Right kidney (tissue), 1 donor: Measurements from ENCODE around the gene LMX1B.
A peak's percentile ranks its signal among the peaks of the same experiment; 100 is the strongest.
"Not testable (repeated sequence)": the region's sequence is repeated elsewhere in the genome, so short reads cannot be mapped to it uniquely, and the experiment has no call there.

ENCODE experiments used
- DNase-seq: peaks from one replicate; pipeline ENCODE4 v3.0.0-alpha.2; 2016

Gene LMX1B

DNA sequence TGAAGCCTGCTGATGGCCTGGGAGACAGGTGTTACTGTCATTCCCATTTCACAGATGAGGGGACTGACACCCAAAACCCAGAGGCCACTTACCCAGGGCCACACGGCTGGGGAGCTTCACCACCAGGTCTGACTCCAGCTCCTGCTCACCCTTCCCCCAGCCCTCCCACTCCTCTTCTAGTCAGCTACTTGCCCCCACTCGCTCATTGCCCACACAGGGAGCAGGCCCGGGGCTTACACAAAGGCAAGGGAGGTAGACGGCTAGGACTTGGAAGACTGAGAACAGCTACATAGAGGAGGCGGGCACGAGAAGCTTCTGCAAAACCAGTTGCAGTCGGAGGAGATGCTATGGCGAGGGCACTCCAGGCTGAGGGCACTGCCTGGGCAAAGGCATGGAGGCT lies 21.3 kb downstream of the LMX1B start:
- no peak for DNase-seq

DNA sequence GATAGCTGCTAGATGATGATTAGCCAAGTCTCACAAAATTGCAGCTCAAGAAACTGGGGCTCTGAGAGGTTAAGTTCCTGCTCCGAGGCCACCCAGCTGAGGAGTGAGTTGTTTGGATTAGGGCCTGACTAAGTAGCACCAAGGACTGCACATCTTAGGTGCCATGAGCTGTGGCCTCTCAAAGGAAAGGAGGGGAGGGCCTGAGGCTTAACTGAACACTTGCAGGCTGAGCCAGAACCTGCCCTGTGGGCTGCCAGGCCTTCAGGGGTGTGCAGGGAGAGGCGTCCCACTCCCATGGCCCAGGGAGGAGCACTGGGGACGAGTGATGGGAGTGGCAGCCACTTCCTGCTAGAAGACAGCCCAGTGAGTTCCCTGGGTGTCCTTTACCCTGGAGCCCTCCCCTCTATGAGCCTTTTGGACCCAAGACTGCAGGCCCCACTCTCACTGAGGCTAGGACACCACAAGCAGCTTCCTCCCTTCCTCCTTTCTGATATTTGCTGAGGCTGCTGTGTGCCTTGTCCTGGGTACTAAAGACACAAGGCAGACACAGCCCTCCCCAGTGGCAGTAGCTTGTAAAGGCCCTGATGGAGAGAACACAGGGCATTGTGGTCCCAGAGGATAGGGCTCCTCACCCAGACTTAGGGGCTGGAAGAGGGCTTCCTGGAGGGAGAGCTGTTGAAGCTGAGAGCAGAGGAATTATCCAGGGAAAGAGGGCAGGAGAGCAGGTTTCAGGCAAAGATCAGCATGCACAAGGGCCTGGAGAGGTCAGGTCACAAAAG lies 22.1 kb downstream of the LMX1B start:
- DNase-seq: no peak

DNA sequence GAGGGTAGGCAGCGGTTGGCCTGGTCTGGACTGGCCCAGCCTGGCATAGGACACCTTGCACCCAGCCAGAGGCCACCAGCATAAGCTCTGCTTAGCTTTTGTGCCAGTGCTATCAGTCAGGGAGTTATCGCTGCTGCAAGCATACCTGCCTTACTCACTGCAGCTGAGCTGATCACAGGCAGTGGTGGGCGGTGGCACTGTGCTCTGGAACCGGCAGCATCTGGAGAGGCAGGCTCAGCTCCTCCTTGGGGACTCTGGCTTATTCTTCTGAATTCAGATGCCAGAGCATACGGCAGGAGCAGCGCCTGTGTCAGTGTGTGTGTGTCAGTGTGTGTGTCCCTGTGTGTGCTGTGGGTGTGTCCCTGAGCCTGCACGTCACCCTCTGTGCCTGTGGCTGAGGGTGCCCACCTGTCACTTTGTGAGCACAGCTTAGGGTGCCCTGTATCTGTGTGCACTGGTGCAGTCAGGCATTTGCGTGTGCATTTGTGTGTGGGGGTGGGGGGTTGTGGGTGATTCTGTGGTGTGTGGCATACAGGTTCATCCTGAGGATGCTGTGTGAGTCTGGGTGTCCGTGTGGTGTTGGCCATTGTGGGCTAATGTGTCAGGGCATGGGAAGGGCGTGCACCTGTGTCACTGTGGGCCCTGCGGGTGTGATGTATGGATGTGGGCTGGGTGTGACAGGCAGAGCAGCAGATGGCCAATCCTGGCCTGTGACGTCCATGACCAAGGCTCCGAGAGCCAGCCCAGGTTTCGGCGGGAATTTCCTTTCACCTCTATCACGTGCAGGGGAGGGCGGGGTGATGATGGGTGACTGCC lies 23.5 kb downstream of the LMX1B start:
- DNase-seq: no peak

DNA sequence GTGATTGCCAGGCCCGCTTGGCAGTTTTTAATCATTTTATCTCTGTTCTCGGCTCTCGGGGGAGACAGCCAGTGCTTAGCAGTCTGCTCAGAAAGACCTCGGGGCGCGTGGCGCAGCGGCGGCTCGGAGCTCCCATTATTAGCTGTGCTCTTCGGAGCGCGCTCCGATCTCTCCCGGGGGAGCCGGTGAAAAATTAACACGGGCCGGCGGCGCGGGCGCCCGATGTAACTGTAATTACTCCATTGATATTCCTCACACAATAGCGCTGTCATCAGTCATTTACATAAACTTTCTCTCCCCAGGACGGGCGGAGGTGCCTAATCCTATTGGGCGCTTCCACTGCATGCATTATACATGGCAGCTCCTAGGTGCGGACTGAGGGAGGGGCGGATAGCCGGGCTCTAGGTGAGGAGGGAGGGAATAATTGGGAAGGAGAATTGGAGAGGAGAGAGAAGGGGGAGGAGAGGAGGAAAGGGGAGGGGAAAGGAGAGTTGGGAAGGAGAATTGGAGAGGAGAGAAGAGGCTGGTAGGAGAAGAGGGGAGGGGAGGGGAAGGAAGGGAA lies 24.9 kb downstream of the LMX1B start:
- DNase-seq: no peak

DNA sequence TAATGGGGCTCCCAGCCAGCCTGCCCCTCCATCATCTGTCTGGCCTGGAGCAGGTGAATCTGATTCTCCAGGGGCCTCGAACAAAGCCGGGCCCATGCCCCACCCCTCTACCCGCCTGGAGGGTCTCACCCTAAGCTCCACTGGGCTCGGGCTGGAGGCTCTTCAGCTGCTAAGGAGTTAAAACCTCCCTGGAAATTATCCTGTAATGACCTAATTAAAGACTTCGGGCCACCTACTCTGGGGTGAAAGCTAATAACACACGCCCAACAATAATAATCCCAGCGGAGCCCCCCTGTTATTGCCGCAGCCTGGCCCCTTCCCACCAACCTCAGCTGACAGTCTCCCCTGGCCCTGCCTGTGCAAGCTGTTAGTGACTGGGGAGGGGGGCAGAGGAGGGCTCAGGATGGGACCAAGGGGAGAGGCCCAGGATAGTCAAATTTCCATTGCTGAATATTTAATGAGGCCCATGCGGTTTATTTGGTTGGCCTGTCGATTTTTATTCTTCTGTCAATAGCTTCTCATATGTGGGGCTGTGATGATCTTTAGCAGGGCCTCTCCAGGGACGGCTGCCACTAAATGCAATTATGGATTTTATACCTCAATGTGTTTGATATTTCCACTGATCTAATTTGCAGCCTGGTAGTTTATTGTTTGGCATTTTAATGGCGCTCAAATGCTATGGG lies 25.7 kb downstream of the LMX1B start:
- no peak for DNase-seq

DNA sequence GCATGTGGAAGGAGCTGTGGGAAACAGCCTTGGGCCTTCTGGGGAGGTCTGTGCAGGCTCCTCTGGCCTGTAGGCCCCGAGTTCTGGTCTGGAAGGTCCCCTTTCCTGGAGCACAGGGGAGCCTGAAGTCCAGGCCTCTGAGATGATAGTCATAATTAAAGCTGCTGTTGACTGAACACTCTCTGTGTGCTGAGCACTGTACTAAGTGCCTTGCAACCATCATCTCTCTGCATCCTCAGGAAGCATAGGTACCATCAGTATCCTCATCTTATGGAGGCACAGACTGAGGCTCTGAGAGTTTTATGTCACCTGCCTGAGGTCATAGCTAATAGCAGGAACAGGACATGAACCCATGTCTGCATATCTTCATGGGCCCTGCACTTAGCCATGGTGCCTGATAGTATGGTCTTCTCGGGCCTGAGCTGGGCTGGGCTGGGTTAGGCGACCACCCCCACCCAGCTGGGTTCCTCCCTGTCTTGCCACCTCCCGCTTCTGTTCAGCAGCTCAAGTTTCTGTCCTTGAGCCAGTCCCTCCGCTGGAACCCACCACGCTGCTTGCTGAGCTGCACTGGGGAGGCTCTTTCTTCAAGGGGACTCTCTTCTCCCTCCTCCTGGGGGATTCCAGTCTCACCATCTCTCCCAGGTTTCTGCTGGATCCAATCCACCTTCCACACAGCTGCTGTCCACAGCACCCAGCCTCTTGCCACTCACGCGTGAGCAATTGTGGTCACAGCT lies 27.6 kb downstream of the LMX1B start:
- no peak for DNase-seq

DNA sequence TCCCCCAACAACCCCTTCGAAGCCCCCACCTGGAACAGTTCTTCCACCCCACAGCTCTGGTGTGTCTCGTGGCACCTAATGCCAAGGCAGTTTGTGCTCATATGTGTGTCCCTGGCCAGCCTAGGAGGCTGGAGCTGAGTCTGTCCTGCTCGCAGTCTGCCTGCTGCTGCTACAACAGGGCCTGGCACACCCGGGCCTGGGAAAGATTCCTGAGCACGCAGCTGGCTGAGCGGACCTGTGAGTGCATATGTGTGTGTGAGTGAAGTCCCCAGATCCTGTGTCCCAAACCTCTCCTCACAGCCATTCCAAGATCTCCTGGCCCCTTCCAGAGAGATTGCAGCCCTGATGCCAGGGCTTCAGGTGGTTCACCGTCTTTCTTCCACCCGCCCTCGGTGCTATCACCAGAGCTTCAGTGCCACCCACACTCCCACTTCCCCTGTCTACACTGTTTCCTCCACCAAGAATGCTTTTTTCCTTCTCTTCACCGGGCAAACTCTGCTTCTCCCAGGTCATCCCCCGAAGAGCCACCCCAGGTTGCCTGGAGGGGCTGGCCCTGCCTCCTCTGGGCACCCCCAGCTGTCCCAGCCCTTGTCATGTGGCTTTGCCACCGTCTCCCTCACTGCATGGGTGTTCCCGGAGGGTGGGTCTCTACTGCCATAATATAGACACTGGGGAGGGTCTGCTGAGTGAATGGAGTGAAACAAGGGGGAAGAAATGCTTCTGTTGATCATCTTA lies 28.4 kb downstream of the LMX1B start:
- DNase-seq: no peak

DNA sequence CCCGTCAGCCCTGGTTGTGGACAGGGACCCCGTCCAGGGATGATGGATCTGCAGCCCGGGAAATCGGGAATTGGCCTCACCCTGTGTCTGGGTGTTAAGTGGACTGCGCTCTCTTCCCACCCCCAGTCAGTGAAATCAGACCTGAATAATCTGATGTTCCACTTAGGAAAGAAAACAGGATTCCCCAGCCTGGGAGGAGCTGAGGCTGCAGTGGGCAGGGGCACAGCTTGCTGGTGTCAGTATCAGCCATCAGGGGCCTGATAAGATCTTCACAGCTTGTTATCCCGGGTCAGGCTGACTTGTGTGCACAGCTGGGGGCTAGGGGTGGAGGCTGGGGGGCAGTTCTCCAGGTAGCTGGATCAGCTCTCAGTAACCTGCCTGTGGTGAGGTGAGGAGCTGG lies 29.1 kb downstream of the LMX1B start:
- no peak for DNase-seq

DNA sequence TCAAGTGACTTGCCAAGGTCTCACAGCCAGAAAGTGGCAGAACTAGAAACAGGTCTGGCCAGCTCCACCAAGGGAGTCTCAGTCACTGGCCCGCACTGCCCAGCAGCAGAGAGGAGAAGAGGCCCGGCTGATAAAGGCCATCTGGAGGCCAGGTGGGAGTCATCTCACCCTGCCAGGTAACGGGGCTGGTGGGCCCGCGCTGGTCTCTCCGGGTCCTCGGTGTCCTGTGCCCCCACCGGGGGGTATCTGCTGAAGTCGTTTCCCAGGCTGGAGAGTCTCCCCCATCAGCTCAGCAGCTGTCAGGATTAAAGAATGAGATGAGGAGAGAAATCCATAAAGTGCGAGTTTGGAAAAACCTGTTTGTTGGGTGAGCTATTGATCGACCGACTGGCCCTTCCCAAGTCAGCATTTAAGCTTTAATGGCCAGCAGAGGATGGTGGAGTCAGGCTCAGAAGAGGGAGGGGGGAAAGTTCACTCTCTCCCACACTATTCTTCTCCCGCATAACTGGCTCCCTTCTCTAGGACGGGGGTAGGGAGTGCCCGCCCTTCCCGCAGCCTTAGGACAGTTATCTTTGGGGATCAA lies 30.3 kb downstream of the LMX1B start:
- no peak for DNase-seq

DNA sequence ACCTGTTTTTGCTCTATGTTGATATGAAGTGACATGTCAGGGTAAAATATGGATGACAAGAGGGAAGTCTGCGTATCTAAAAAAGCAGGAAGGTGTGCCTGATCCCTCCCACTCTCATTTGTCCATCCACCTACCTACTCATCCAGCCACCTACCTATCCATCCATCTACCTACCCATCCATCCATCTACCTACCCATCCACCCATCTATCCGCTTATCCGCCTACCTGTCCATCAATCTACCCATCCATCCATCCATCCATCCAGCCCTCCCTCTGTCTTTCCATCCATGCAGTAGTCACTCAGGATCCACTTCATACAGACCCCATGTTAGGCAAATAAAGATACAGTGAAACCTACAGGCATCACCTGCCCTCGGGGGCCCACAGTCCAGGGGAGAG lies 32.4 kb downstream of the LMX1B start:
- DNase-seq: no peak

DNA sequence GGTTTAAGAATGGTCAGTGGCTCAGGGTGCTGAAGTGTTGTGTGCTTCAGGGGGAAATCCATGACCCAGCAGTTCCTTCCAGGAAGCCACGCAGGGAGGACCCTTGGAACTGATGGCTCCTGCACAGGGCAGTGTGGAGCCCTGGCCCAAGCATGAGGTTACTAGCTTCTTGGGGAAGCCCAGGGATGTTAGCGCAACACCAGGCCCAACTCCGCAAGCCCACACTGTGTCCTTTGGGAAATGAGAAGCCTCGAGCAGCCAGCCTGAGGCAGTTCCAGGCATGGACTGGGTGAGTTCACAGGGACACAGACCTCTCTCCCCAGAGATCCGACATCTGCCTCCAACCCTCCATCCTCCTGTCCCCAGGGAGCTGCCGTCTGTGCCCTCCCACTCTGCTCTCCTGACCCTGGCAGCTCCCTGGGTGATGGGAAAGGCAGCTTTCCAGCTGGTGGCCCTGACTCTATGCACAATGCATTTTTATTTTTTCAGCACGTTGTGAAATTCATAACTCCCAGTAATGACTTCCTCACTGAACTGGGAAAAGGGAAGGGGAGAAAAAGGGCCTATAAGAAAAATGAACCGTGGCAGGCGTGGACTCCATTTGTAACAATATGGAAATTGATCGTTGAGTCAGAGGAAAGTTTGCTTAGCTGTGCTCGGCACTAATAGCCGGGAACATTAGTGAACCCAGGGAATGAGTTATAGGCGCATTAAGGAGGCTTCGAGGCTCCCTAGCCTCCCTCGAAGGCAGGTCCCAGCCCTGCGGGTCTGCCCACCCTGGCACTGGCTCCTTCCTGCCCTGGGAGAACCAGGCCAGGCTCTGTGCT lies 34.1 kb downstream of the LMX1B start:
- no peak for DNase-seq

DNA sequence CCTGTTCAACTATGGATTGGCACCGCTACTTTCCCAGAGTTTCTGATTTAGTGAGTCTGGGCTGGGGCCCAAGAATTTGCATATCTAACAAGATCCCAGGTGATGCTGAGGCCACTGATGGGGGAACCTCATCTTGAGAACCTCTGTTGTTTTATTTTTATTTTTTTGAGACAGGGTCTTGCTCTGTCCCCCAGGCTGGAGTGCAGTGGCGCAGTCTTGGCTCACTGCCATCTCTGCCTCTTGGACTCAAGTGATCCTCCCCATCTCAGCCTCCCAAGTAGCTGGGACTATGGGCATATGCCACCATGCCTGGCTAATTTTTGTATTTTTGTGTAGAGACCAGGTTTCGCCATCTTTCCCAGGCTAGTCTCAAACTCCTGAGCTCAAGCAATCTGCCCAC lies 35.7 kb downstream of the LMX1B start:
- no peak for DNase-seq

DNA sequence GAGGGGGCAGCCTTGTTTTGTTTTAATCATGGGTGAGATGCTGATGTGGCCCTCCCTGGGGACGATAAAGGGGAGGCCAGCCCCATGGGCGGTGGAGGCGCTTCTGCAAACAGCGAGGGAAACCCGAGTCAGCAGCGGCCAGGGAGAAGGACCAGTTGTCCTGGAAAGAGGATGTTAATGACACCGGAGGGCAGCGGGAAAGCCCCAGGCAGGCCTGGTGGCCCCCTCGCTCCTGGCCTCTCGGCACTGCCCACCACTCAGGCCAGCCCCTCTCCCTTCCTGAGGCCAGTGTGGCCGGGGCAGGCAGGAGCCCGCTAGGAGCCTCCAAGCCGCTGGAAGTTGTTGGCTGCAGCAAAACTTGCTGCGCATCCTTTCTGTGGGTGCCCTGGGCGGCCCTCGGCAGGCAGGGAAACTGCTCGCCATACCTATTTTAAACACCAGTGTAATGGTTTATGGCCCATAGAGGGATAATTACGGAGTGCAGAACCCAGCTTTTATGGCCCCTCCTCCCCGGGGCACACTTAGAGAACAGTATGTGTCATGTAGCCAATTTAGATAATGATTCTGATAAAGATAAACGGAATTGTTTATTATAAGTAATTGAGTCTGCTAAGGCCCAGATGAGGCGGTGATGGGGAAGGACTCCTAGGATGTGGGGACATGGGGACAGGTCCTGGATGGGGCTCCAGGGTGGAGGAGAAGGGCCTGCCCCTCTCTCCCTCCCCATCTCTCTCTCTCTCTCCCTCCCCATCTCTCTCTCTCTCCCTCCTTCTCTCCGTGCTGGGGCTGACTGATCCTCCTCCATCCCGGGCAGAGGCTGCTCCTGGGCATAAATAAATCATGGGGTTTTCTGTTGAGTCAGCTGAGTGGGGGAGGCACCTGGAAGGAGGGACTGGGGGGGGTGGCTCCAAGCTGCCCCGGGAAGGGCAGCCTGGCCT lies 36.9 kb downstream of the LMX1B start:
- peak; percentile 65 for DNase-seq

DNA sequence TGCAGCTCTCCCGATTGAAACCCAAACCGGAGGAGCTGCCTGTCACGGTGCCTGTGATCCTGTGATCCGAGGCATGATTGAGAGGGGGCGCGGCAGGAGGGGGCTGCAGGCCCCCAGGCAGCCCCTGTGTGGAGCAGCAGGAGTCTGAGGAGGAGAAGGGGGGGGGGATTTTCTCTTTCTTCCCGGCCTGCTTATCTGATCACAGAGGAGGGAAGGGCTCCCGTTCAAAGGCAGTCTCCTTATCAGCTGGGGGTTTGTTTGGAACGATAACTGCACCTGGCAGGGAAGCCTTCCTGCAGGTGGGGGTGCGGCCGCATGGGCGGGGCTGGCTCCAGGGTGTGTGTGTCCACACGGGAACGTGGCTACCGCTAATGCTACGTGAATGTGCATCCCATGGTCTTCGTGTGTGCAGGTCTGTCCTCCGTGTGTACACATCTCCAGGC lies 38.4 kb downstream of the LMX1B start:
- DNase-seq: peak; percentile 62

DNA sequence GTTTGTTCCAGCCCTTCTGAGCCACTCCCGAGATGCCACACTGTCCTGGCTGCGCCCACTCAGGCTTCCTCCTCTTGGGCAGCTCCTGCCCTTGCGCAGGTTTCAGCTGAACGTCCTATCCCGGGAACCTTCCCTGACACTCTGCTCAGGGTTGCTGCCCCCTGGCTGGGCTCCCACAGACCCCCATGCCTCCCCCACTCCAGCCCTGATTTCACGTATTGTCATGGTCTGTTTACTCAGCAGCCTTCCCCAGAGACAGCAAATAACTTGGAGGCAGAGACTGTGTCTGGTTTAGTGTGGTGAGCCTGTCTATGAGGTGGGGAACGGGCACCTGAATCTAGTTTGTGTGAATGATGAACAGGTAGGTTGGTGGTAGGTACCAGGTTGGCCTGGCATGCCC lies 40.4 kb downstream of the LMX1B start:
- DNase-seq: no peak

DNA sequence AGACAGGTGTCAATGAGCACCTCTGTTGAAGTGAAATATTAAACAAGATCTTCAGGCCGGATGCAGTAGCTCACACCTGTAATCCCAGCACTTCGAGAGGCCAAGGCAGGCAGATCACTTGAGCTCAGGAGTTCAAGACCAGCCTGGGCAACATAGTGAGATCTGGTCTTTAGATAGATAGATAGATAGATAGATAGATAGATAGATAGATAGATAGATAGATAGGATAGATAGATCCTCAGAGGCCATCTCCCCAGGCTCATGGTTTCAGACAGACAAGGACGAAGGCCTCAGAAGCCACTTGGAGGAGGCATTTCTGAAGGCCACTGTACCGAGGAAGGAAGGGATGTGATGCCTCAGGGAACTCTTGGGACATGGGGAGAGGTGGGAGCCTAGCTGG lies 42.5 kb downstream of the LMX1B start:
- not testable (repeated sequence) for DNase-seq

DNA sequence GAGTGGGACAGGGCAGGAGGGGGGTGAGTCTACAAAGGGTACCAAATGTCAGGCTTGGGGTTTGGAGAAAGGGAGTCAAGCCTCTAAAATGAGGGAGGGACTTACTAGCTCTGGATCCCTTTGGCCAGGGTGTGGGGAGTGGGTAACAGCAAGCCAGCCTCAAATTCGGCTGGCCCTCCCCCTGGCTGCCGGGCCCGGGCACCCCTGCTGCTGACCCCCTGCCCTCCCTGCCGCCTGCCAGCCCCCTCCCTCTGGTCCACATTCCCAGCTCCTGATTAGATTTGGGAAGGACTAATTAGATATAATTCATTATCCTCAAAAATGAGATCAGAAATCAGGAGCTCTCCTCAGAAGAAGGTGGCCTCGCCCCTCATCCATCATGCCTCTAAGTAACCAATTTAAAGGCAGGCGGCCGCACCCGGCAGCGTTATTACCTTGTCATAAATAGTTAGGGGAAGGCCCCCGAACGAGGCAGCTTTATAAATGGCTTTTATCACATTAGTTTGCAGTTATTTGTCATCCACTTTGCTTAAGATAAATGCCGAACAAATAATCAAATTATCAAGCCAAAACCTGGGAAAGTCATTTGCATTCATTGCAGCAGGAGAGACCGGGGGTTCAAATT lies 44.6 kb downstream of the LMX1B start:
- no peak for DNase-seq

DNA sequence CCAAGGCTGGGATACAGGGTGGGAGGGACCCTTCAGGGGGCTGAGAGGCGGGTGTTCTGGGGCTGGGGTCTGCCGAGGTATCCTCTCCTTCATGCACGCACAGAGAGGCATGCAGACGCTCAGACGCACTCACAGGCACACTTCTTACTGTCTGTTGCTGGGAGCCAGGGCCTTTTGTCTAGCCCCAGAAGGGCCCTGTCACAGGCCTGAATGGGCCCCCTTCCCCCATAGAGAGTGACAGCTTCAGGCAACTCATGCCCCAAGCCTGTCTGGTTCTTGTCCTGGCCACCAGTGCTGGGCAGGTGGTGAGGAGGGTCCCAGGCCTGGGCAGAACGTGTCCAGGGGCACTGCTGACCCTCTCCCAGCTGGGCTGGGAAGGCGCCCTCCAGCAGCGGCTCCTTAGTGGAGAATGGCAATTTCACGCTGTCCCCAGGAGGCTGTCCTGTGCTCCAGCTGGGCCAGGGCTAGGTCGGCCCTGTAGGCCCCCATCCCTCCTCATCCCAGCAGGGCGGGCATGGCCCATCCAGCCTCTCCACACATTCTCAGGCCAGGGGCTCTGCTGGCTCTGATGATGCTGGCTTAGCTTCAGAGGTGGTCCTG lies 45.3 kb downstream of the LMX1B start:
- DNase-seq: no peak
